ENCODE data around the gene HABP4.

GRCh38 chr9:96417661-96418082, 32.3 kb upstream of the HABP4 start:
- no peak for TF ChIP-seq CTCF (IDR thresholded peaks at IDR 0.05; ENCODE audit: low read length)
- TF ChIP-seq EZH2 (IDR thresholded peaks at IDR 0.05; ENCODE audit: borderline replicate concordance, low read length), result no peak
